ENCODE measurements around the gene EP400.

EP400 gene

DNA sequence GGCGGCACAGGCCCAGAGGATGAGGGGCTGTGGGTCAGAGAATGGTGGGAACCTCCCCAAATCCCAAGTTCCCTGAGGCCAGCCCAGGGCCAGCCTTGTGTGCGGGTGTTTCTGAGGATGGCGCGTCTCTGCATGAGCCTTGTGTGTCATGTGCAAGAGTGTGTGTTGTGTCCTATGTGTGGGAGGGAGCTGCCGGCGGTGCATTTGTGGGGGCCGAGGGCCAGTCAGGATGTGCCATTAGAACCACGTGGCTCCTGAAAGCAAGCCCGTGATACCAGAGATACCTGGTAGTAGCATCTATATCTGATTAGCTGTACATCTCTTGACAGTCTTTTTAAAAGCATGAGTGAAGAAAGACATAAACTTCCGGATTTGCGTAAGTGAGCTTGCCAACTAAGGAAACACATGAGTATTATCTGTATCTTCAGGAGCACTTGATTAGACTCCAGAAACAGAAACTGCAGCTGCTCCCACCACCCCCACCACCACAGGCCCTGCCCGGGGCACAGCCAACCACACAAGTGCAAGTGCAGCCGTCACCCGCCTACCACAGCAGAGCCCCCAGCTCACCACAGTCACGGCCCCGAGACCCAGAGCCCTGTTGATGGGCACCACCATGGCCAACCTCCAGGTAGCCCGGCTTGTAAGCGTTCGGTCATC, 175.2 kb downstream of the EP400 start:
- no peak overlapping the region for H3K4me3 ChIP-seq (ENCODE audit: low read depth, low read length)
- TF ChIP-seq CTCF (IDR thresholded peaks at IDR 0.05; ENCODE audit: low read depth, low read length): no peak

DNA sequence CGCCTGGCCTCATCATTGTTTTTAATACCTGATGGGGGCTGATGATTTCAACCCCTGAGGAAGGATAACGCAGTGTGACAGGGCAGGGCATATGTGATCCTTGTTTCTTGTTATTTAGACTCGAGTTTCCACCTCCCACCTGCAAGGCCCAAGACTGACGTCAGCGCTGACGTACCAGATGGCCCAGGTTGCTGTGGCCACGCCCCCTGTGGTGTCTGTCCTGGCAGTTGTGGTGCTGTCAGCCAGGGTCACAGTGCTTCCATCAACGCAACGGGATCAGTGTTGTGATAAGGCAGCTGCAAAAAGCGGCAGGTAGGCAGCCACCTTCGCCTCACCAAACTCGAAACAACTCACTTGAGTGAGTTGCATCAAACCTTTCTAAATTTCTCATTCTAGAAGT, 176.0 kb downstream of the EP400 start:
- no peak overlapping the region for H3K4me3 ChIP-seq (ENCODE audit: low read depth, low read length)
- no peak for TF ChIP-seq CTCF (IDR thresholded peaks at IDR 0.05; ENCODE audit: low read depth, low read length)

- H3K4me3 ChIP-seq (ENCODE audit: low read depth, low read length): no peak overlapping the region
- no peak for TF ChIP-seq CTCF (IDR thresholded peaks at IDR 0.05; ENCODE audit: low read depth, low read length)
Observed at GRCh38 chr12:132127041-132127440, 177.3 kb downstream of the EP400 start.

- H3K4me3 ChIP-seq (ENCODE audit: low read depth, low read length): no peak overlapping the region
- TF ChIP-seq CTCF (IDR thresholded peaks at IDR 0.05; ENCODE audit: low read depth, low read length): no peak
Observed at GRCh38 chr12:132129007-132129406, 179.3 kb downstream of the EP400 start.

DNA sequence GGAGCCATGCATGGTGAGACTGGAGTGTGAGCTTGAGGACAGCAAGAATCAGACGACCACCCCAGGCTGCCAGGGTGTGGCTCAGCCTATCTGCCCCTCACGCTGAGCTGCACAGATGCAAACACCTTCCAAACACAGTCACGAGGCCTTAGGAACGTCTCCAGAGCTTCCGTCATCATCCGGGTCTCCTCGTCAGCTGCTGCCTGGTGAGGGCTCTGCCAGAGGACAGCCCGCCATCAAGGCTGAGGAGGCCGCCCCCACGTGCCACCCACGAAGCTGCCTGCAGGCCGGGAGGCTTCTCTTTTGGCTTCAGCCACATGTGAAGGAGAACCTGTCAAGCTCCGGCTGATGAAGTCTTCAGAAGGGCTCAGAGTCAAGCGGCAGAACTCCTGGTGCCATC, 180.9 kb downstream of the EP400 start:
- no peak overlapping the region for H3K4me3 ChIP-seq (ENCODE audit: low read depth, low read length)
- TF ChIP-seq CTCF (IDR thresholded peaks at IDR 0.05; ENCODE audit: low read depth, low read length): no peak

Measured in WI38 (cell line).